T1000 (cell line): ENCODE data around the gene CS.
"Not testable (repeated sequence)": the region's sequence is repeated elsewhere in the genome, so short reads cannot be mapped to it uniquely, and the experiment has no call there.

ENCODE experiments used
- DNase-seq: peaks from one replicate; lab custom pipeline; 2025; ENCODE audit warnings: mixed read lengths; lab: John Stamatoyannopoulos, UW

The CS gene

DNA sequence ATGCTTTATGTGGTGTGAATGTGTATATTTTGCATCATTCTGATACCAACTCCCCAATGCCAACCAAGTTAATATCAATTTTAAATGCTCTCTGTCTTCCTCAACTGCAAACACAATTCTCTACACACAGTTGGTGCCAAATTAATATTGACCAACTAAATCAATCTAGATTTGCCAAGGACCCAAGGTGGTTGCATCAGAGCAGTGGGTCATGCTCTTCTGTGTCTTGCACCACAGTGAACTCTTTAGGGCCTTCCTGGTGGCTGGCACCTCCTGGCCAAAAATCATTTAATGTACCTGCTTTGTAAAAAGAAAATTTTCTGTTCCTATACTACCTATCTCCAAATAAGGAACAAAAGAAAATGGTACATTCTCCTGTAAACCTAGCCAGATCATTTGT lies 19.3 kb downstream of the CS start:
- no peak for DNase-seq

- no peak for DNase-seq
Measured at GRCh38 chr12:56278905-56279304, 21.2 kb downstream of the CS start.

DNA sequence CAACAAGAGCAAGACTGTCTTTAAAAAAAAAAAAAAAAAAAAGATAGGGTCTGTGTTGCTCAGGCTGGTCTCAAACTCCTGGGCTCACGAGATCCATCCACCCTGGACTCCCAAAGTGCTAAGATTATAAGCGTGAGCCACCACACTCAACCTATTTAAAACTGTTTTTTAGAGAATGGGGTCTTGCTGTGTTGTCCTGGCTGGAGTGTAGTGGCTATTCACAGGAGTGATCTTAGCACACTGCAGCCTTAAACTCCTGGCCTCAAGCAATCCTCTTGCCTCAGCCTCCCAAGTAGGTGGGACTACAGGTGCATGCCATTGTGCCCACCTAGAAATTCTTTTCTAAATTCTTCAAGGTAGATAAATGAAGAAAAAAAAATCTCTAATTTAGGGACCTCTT lies 25.8 kb downstream of the CS start:
- no peak for DNase-seq

GRCh38 chr12:56272468-56272867 lies 27.7 kb downstream of the CS start:
- DNase-seq: not testable (repeated sequence)

GRCh38 chr12:56271031-56271430 lies 29.1 kb downstream of the CS start:
- no peak for DNase-seq

GRCh38 chr12:56267443-56268071 lies 32.6 kb downstream of the CS start:
- no peak for DNase-seq

GRCh38 chr12:56266693-56267442 lies 33.3 kb downstream of the CS start, which contains the start of gene COQ10A:
Gene COQ10A, plus strand, starts transcription at chr12:56266942. Its CDS starts 177 bp downstream, at chr12:56267119.
- peak; percentile 80 for DNase-seq

DNA sequence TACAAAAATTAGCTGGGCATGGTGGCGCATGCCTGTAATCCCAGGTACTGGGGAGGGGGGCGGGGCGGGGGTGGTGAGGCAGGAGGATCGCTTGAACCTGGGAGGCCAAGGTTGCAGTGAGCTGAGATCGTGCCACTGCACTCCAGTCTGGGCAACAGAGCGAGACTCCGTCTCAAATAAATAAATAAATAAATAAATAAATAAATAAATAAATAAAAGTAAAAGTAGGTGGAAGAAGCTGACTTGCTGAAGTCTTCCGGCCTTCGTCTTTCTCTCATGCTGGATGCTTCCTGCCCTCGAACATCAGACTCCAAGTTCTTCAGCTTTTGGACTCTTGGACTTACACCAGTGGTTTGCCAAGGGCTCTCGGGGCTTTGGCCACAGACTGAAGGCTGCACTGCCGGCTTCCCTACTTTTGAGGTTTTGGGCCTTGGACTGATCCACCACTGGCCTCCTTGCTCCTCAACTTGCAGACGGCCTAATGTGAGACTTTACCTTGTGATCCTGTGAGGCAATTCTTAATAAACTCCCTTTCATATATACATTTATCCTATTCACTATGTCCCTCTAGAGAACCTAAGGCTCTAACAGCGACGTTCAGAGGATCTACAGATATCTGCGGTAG lies 34.0 kb downstream of the CS start:
- DNase-seq: not testable (repeated sequence)

- DNase-seq: not testable (repeated sequence)
Measured at GRCh38 chr12:56262955-56263354, 37.2 kb downstream of the CS start.

DNA sequence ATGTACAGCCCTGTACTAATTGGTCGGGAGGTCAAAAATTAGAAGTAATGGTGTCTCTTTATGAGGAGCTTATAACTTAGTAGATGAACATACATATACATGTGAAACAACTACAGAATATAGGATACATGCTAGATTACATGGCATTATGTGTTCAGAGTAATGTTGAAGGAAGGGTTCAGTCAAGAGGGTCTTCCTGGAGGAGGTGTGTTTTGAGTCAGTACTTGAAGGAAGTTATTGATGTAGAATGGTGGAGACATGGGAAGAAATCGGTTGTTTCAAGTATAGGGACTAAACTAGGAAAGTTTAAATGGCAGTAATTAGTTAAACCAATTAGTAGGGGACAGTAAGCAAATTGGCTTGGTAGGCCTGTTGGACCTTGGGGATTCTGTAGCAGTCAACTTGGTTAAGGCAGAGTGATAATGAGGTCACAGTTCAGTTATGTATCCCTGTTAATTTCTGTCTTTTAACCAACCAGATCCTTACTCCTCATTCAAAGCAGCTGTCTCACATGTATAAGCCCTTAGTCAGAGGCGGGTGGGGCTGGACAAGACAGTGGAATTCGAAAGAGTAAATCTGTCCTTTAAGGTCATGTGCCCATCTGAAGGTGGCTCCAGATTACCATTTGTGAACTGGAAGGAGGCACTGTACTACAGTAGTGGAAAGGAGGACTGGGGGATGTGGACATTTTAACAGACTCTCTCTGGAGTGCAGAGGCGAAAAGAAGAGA lies 38.5 kb downstream of the CS start:
- DNase-seq: peak; percentile 32

DNA sequence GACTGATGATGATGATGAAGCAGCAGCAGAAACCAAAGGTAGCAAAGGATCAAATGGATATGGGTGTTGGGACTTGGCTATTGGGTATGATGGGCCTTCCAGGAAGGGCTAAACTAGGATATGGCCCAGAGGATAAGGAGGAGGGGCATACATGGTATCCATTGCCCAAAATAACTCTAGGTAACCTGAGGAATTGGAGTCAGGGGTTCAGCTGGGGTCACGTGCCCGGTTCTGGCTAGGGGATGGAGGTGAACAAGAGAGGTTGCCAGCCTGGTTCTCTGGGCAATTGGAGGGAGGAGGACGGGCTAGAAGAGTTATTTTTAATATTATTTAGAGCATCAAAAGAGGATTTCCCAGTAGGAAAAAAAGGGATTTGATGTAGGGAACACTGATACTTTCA lies 39.2 kb downstream of the CS start:
- no peak for DNase-seq

DNA sequence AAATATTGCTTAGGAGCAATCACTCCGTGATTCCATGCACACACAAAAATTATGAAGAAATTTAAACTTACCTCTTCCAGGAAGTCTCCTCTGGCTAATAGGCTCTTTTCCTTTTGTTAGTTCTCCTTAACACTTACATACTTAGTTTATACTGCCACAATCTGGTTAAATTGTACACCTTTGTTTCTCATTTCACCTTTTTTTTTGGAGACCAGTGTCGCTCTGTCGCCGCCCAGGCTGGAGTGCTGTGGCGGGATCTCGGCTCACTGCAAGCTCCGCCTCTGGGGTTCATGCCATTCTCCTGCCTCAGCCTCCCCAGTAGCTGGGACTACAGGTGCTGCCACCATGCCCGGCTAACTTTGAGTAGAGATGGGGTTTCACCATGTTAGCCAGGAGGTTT lies 39.8 kb downstream of the CS start:
- DNase-seq: no peak

GRCh38 chr12:56258820-56259183 lies 41.3 kb downstream of the CS start:
- no peak for DNase-seq

- peak; percentile 72 for DNase-seq
Measured at GRCh38 chr12:56258068-56258819, 41.9 kb downstream of the CS start, which contains the start of gene ANKRD52. Gene ANKRD52, minus strand, starts transcription at chr12:56258384. Its CDS starts 115 bp downstream, at chr12:56258269.

GRCh38 chr12:56257491-56258067 lies 42.6 kb downstream of the CS start:
- no peak for DNase-seq

GRCh38 chr12:56257071-56257470 lies 43.1 kb downstream of the CS start:
- no peak for DNase-seq

DNA sequence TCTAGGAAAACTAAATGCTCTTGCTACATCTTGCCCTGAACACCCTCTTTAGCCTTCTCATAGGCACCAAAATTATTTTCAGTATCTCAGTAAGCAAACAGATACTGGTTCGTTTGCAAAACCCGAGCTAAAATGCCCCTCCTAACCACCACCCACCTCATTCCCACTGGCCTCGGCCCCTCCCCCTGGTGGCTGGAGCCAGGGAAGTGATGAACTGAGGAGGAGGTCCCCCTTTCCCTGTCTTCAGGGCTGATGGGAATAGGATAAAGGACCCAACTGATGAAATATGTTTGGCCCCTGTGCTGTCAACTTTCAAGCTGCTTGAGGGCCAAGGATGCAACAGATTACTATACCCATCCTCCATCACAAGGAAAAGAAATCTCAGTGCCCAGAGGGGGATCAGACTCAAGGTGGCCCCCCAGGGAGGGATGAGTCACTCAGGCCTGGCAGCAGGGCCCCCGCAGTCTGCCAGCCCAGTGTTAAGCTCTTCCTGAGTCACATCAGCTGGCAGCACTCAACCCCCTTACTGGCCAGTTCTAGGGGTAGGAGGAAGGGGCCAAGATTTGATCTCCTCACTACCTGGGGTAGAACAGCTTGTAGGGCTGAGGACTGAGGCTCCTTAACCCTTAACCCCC lies 43.7 kb downstream of the CS start:
- peak; percentile 83 for DNase-seq

DNA sequence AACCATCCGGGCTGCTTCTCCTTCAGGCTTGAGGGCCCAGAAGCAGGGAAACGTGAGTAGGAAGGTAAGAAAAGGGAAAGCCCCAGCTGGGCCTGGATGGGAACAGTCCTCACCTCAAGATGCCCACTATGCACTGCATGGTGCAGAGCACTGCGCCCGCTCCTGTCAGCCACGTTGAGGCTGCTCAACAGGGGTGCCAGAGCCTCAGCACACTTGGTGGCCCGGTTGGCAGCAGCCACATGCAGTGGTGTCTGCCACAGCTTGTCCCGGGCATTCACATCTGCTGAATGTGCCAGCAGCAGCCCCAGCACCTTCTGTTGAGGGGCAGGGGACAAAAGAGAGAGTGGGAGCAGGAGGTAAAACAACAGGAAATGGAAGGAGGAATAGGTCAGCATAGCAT lies 44.5 kb downstream of the CS start:
- no peak for DNase-seq

DNA sequence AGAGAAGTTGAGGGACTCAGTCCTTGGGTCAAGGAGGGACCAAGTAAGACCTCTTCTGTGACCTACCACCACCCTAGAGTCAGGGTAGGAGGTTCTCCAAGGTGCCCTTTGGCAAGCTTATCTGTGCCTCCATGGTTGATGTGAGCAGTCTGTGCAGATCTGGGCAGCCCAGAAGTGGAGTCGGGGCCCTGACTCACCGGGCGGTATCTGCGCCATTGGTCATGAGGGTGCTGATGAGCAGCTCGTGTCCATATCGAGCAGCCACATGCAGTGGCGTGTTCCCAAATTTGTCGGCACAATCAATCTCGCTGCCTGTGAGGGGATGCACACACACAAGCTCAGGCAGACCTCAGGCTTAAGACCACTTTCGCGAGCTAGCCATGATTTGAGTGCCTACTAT lies 47.0 kb downstream of the CS start:
- DNase-seq: no peak

DNA sequence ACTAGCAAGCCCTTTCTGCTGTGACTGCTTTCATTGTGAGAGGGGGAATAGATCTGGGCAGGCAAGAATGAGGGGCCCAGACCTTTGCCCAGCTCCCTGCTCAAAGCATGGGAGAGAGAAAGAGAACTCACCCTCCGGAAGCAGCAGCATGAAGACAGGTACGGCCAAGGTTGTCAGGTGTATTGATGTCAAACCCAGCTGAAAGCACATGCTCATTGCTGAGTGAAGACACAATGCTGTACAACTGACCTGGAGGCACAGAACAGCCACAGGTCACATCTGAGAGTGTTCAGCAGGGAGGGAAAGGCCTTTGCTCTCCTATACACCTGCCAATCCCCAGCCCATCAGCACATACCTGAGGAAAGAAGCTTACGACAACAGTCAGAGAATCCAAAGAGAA lies 47.5 kb downstream of the CS start:
- no peak for DNase-seq

DNA sequence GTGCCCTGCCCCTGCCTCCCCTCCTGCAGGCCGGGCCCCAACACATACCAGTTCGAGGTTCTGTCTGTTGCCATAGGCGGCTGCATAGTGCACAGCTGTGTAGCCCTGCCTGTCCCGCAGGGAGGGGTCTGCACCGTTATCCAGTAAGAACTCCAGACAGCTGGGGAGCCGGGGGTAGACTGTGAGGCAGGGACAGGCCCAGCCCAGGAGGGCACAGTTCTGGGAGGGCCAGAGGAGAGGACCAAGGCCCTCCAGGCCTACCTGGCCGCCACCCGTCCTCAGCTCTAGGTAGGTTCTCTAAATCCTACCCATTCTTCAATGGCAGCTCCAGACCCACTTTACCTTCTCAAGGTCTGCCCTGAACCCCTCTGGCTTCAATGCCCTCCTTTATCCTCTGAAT lies 51.4 kb downstream of the CS start:
- no peak for DNase-seq
